T47D (cell line): ENCODE measurements around the gene FGD5.
A peak's percentile ranks its signal among the peaks of the same experiment; 100 is the strongest.

Experiments used
- DNase-seq, 2 experiments: peaks; one replicate each; pipeline versions ENCODE4 v3.0.0 to v3.0.0-alpha.2; 2011 to 2012; ENCODE audit warnings: low read depth in 1 of 2, low spot score in 1 of 2
- JUND ChIP-seq: IDR thresholded peaks from 2 replicates; pipeline ENCODE4 v1.6.1; 2012; ENCODE audit warnings: low read depth
- in situ Hi-C: cut with HindIII; loops from 2 replicates; pipeline ENCODE4 v1.10.0; 2016; ENCODE audit warnings: low sequenced_read_pairs, low pct_unique_long_range_greater_than_20kb

FGD5 gene

GRCh38 chr3:14943042-14943441, 124.3 kb downstream of the FGD5 start:
- in situ Hi-C loops, result no loop called here
- DNase-seq, result no peak
- TF ChIP-seq JUND, result no peak

DNA sequence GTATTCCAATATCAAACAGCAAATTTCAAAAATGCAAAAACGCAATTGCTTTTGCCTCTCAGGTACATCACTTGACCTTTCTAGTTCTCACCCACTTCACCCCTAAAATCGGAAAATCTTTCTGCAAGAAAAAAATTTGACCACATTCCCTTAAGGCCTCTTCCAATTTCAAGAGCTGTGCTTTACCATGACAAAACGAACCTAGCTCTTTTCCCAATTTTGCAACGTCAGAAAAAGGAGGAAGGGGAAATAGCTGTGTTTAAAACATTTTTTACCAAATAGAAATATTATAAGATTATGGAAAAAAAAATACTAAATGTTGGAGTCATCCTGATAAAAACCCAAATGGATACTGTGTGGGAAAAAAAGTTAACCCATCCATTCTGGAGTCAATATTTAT, 127.5 kb downstream of the FGD5 start:
- TF ChIP-seq JUND, result no peak
- no peak for DNase-seq
- in situ Hi-C loops, result no loop called here

DNA sequence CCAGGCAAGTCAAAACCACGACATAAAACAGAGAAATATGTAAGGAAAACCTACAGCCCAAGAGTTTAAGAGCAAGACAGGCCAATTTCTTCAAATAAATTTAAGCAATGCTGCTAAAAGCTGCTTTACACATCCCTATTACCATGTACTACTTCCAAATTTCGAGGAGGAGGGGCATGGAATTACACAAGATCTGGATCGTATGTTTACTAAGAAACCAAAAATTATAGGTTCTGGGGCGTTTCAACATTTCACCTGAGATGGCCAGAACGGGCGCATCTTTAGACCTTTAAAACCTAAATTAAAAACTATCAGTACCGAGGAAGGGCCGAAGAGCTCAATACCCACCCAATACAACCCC, 128.0 kb downstream of the FGD5 start:
- no peak for DNase-seq
- no peak for TF ChIP-seq JUND
- in situ Hi-C loops, result no loop called here

GRCh38 chr3:14947100-14947885, 128.5 kb downstream of the FGD5 start, which contains the start of gene NR2C2:
TSS of gene NR2C2 (plus strand) at chr3:14947583. CDS start at chr3:15003915, 56,332 bp downstream.
- no peak for TF ChIP-seq JUND
- DNase-seq, result peak; percentile 92 to 96
- in situ Hi-C loops, result no loop called here

- peak; percentile 98 to 99 for DNase-seq
- TF ChIP-seq JUND, result no peak
- in situ Hi-C loops, result no loop called here
These were observed 129.3 kb downstream of the FGD5 start for GRCh38 chr3:14947886-14948608.

DNA sequence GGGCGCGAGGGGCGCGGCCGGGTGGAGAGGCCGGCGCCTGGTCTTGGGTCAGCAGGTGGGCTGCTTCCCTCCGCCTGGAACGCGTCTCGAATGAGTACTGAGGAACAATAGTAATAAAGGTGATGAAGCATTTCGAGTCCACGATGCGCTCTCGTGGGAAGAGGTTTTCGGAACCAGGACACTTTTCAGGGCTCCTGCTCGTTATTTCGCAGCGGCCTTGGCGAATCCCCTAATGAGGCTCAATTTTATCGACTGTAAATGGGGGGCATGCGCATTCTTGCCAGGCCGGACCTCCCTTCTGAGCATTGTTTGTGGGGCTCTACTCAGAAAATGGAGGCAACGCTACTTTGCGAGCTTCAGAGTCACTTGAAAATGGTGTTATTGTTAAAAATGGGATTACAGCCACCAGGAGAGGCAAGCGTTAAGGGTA, 129.9 kb downstream of the FGD5 start:
- no peak for TF ChIP-seq JUND
- no peak for DNase-seq
- in situ Hi-C loops, result no loop called here

- in situ Hi-C loops, result no loop called here
- peak in 1 of 2 experiments; percentile 33 for DNase-seq
- TF ChIP-seq JUND, result no peak
These were observed 130.4 kb downstream of the FGD5 start for GRCh38 chr3:14949126-14949525.

- in situ Hi-C loops, result no loop called here
- no peak for DNase-seq
- TF ChIP-seq JUND, result no peak
These were observed 131.5 kb downstream of the FGD5 start for GRCh38 chr3:14950274-14950673.

GRCh38 chr3:14957153-14957552, 138.4 kb downstream of the FGD5 start:
- TF ChIP-seq JUND, result no peak
- peak in 1 of 2 experiments; percentile 36 for DNase-seq
- in situ Hi-C loops, result no loop called here

DNA sequence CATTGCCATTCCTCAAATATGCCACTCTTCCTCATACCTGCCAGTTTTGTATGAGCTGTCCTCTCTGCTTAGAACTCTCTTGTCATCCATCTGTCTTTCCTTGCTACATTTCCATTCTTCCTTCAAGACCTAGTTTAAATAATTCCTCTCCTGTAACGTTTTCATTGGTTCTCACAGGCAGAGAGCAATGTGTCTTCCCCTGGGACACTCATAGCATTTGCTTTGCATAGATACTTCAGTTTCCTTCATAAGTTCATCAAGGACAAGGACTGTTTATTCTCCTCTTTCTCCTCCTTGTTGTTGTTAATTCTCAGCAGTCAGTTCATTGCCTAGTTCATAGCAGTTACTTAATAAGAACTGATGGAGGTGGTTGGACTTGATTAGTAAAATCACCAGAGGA, 139.2 kb downstream of the FGD5 start:
- DNase-seq, result no peak
- in situ Hi-C loops, result no loop called here
- no peak for TF ChIP-seq JUND

DNA sequence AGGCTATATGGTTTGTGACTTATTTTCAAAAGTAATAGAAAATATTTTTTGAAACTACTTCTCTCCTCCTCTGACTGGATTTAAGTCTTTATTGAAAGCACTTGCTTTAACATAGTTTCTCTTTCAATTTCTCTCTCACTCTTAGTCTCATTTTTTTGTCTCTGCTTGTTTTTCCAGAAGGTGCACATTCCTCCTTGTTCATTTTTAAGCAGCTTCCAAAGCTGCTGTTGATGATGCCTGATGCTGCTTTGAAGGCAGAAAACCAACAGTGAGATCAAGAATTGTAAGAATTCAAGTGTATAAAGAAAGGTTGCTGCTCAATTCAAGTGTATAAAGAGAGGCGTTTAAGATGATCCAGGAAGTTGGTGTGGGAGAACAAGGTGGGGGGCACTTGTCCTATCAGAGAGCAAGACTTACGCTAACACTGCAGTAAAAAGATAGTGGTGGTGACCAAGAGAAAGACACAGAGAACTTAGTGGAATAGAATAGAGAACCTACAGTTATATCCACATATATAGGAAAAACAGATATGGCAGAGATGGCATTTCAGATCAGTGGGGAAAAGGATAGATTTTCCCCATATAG, 140.7 kb downstream of the FGD5 start:
- peak in 1 of 2 experiments; percentile 27 for DNase-seq
- no peak for TF ChIP-seq JUND
- in situ Hi-C loops, result no loop called here

DNA sequence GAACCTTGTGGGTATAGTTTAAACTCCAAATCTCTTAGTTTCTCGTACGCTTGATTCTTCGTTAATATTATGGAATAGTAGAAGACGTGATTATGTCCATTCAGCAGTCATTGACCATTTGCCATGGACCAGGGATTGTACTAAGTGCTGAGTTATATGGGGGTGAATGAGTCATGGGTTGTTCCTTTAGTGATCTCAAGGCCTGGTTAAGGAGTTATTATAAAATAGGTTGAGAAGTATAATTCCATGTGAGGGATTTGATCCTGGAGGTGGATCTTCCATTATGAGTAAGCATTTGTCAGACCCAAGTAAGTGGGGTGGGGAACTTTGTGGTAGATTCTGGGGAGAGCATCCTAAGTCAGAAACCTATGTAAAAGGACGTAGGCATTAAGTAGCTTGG, 144.0 kb downstream of the FGD5 start:
- TF ChIP-seq JUND, result no peak
- in situ Hi-C loops, result no loop called here
- no peak for DNase-seq

- in situ Hi-C loops, result no loop called here
- TF ChIP-seq JUND, result no peak
- DNase-seq, result no peak
These were observed 148.5 kb downstream of the FGD5 start for GRCh38 chr3:14967285-14967684.

DNA sequence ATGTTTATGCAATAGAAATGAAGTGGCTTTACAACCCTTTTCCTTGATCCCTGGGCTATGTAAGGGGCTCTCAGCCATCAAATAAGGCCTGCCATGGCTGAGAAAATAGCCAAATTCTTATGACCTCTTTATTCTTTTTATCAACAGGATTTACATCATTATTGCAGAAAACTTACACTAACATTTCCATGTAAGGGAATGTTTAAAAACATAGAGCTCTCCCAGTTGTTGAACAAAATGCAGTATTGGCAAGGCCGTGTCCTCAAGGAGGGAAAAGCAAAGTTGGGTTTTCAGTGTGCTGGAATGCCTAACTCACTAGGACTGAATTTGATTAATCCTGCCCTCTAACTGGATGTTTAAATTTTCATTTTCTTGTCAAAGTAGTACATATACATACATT, 150.9 kb downstream of the FGD5 start:
- no peak for TF ChIP-seq JUND
- DNase-seq, result no peak
- in situ Hi-C loops, result no loop called here
